K562 (cell line): ENCODE data around the gene LRRC8A. TPM values are rescaled to one million over a fixed set of nuclear protein-coding genes. Genes with fewer than 3 reads are reported as not detected.

ENCODE experiments used
- CGGBP1 ChIP-seq: fragments of 250-450 bp; sonication (Bioruptor Pico); IDR thresholded peaks from 2 replicates; pipeline ENCODE4 v1.9.0; 2021; ENCODE audit warnings: mild to moderate bottlenecking
- DIDO1 ChIP-seq: fragments of 450-650 bp; IDR thresholded peaks from 2 replicates; pipeline ENCODE4 v1.6.1; 2016; ENCODE audit warnings: low read depth, missing biosample characterization, missing genetic modification characterization
- ESRRB ChIP-seq: fragments of 250-450 bp; sonication (Bioruptor Pico); IDR thresholded peaks from 2 replicates; pipeline ENCODE4 v1.5.0; 2020; ENCODE audit warnings: mild to moderate bottlenecking, moderate library complexity, borderline replicate concordance
- ETV6 ChIP-seq, 3 experiments: fragments of 150-350 bp in 1 of 3; sonication (generic) in 1 of 3; formaldehyde crosslinking in 1 of 3; IDR thresholded peaks; 2 replicates each; pipeline versions ENCODE4 v1.6.1 to v1.8.0; 2014 to 2022; ENCODE audit warnings: borderline replicate concordance in 2 of 3, low read depth in 2 of 3, antibody characterized with exemption in 1 of 3, low read length in 1 of 3, mild to moderate bottlenecking in 1 of 3, missing genetic modification reagents in 1 of 3
- FOSL1 ChIP-seq: fragments of 200-800 bp; sonication (Bioruptor generic); conservative IDR thresholded peaks from 2 replicates; pipeline ENCODE4 v1.6.1; 2016; ENCODE audit warnings: missing genetic modification characterization, missing compliant biosample characterization
- HEY1 ChIP-seq: fragments of 250-450 bp; sonication (Bioruptor Pico); IDR thresholded peaks from 2 replicates; pipeline ENCODE4 v1.5.0; 2020; ENCODE audit warnings: mild to moderate bottlenecking, moderate library complexity, borderline replicate concordance
- JUN ChIP-seq, 2 experiments: sonication (generic) in 1 of 2; formaldehyde crosslinking in 1 of 2; IDR thresholded peaks; 2 replicates each; pipeline versions ENCODE4 v1.6.1 to v1.8.0; 2012 to 2022; ENCODE audit warnings: borderline replicate concordance in 2 of 2, mild to moderate bottlenecking in 2 of 2, improper control_type of control experiment in 1 of 2, low read depth in 1 of 2, low read length in 1 of 2, missing genetic modification reagents in 1 of 2
- MCM3 ChIP-seq: fragments of 450-650 bp; IDR thresholded peaks from 2 replicates; pipeline ENCODE4 v1.6.1; 2016
- POLR2G ChIP-seq: fragments of 200-400 bp; formaldehyde crosslinking; IDR thresholded peaks from 2 replicates; pipeline ENCODE4 v1.6.1; 2017; ENCODE audit warnings: low read depth, mild to moderate bottlenecking, antibody characterized with exemption, low read length, moderate library complexity
- PRPF4 ChIP-seq: fragments of 200-400 bp; formaldehyde crosslinking; IDR thresholded peaks from one replicate; pipeline ENCODE4 v1.6.1; 2017; ENCODE audit warnings: low read length, low read depth, mild to moderate bottlenecking; ENCODE audit not compliant: insufficient read depth, poor library complexity, severe bottlenecking
- PYGO2 ChIP-seq: fragments of 450-650 bp; IDR thresholded peaks from 2 replicates; pipeline ENCODE4 v1.6.1; 2016; ENCODE audit warnings: mild to moderate bottlenecking, missing genetic modification characterization, moderate library complexity, missing compliant biosample characterization
- RBM25 ChIP-seq: fragments of 200-400 bp; formaldehyde crosslinking; IDR thresholded peaks from 2 replicates; pipeline ENCODE4 v1.6.1; 2018; ENCODE audit warnings: low read length, low read depth, moderate library complexity; ENCODE audit not compliant: severe bottlenecking
- RNF219 ChIP-seq: fragments of 250-450 bp; sonication (Bioruptor Pico); IDR thresholded peaks from 2 replicates; pipeline ENCODE4 v1.5.0; 2022; ENCODE audit warnings: mild to moderate bottlenecking
- ZBTB17 ChIP-seq: fragments of 450-650 bp; formaldehyde crosslinking; IDR thresholded peaks from 2 replicates; pipeline ENCODE4 v1.4.0; 2020; ENCODE audit warnings: mild to moderate bottlenecking
- ZEB2 ChIP-seq: fragments of 450-650 bp; IDR thresholded peaks from 2 replicates; pipeline ENCODE4 v1.6.1; 2016
- ZNF561 ChIP-seq: fragments of 450-650 bp; formaldehyde crosslinking; conservative IDR thresholded peaks from 2 replicates; pipeline ENCODE4 v1.4.0; 2020; ENCODE audit warnings: mild to moderate bottlenecking, moderate library complexity
- polyA plus RNA-seq, 8 experiments: library from polyadenylated mRNA; depleted of rRNA in 4 of 8; stranded (reverse) in 5 of 8; unstranded in 3 of 8; fragments of >200 nt; fragmentation: Nextera tagmentation in 2 of 8; fragmentation: Illumina TruSeq in 1 of 8; extraction: Ambion mirVana in 2 of 8; extraction: Trizol in 1 of 8; gene quantifications; 2 replicates each; pipeline versions ENCODE4 v1.2.1 to v1.2.3, GENCODE V29; 2011 to 2014; ENCODE audit warnings: inconsistent platforms in 1 of 8, missing spikeins in 1 of 8
- total RNA-seq, 7 experiments: library from RNA; depleted of rRNA in 6 of 7; stranded (reverse); fragments of >200 nt in 6 of 7; fragmentation: Illumina TruSeq in 2 of 7; extraction: Trizol in 2 of 7; gene quantifications; 2 replicates each; pipeline versions ENCODE4 v1.2.1 to v1.2.3, GENCODE V29; 2011 to 2021; ENCODE audit warnings: low replicate concordance in 1 of 7
- TF ChIP-seq, protein P1 (sequence below): fragments of 450-650 bp; formaldehyde crosslinking; IDR thresholded peaks from 2 replicates; pipeline ENCODE4 v1.4.0; 2020; ENCODE audit warnings: mild to moderate bottlenecking, moderate library complexity
- TF ChIP-seq, protein P2 (sequence below): fragments of 200-800 bp; sonication (Bioruptor generic); IDR thresholded peaks from 2 replicates; pipeline ENCODE4 v1.6.1; 2017; ENCODE audit warnings: missing genetic modification characterization, missing compliant biosample characterization
- TF ChIP-seq, protein P3 (sequence below): fragments of 250-450 bp; sonication (Bioruptor Pico); IDR thresholded peaks from 2 replicates; pipeline ENCODE4 v1.4.0; 2020; ENCODE audit warnings: mild to moderate bottlenecking

The LRRC8A gene
- total and polyA plus RNA-seq, 9 of the 15 experiments (the other 6 are each of a cell fraction or from before 2014, with no cell fraction given) = 2.9 to 24.7 (median 8.9) TPM

DNA sequence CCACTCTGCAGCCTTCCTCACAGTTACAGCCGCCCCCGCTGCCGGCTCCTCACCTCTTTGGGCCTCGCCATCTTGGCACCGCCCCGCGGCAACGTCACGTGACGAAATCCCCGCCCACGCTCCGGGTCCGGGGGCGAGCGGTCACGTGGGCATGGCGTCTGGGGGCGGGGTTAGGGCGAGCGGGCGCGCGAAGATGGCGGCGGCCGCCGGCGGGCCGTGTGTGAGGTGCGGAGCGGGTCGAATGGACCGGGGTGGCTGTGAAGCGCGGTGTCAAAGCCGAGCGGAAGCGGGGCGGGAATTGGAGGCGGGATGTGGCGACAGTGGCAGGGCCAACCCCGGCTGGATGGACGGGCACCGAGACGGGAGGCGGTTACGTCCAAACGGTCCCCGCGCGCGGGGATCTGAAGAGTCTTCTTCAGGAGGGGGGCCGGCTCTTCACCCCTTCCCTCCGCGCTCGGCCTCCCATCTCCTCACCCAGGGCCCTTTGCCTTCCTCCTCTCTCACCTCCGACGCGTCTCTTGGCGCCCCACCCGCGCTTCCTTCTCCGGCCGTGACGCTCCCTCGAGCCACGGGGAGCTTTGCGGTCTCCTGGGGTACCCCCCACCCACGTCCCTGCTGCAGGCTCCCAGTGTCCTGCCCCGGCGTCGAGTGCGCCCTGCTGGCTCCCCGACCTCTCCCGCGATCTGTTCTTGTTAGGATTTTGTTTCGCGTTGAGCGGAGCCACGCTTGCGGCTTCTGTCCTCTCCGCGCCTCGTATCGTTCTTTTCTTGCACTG lies 65.8 kb downstream of the LRRC8A start, which contains the start of the genes DOLK and NUP188 (continued):
- TF ChIP-seq, protein P1, sequence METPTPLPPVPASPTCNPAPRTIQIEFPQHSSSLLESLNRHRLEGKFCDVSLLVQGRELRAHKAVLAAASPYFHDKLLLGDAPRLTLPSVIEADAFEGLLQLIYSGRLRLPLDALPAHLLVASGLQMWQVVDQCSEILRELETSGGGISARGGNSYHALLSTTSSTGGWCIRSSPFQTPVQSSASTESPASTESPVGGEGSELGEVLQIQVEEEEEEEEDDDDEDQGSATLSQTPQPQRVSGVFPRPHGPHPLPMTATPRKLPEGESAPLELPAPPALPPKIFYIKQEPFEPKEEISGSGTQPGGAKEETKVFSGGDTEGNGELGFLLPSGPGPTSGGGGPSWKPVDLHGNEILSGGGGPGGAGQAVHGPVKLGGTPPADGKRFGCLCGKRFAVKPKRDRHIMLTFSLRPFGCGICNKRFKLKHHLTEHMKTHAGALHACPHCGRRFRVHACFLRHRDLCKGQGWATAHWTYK (CRISPR knock-in tag) = peak; percentile 61; the same call in 1 of the 2 replicates
- no peak for TF ChIP-seq MCM3
- TF ChIP-seq ESRRB = no peak
- no peak for TF ChIP-seq CGGBP1 (CRISPR knock-in tag)
- no peak for TF ChIP-seq ZNF561 (CRISPR knock-in tag)
- peak; percentile 79; the same call in 1 of the 2 replicates for TF ChIP-seq JUN (IDR thresholded peaks at IDR 0.05; ENCODE audit: borderline replicate concordance, low read depth, low read length)
- TF ChIP-seq JUN (CRISPR knock-in tag; IDR thresholded peaks at IDR 0.05; ENCODE audit: borderline replicate concordance) = no peak
- no peak for TF ChIP-seq PRPF4
- no peak for TF ChIP-seq PYGO2 (tag)
- TF ChIP-seq DIDO1 = no peak
- TF ChIP-seq, protein P2, sequence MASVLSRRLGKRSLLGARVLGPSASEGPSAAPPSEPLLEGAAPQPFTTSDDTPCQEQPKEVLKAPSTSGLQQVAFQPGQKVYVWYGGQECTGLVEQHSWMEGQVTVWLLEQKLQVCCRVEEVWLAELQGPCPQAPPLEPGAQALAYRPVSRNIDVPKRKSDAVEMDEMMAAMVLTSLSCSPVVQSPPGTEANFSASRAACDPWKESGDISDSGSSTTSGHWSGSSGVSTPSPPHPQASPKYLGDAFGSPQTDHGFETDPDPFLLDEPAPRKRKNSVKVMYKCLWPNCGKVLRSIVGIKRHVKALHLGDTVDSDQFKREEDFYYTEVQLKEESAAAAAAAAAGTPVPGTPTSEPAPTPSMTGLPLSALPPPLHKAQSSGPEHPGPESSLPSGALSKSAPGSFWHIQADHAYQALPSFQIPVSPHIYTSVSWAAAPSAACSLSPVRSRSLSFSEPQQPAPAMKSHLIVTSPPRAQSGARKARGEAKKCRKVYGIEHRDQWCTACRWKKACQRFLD (CRISPR knock-in tag) = peak; percentile 61; the same call in 1 of the 2 replicates
- TF ChIP-seq ZEB2 = no peak
- TF ChIP-seq HEY1 = no peak
- TF ChIP-seq FOSL1 (tag) = no peak
- TF ChIP-seq, protein P3, sequence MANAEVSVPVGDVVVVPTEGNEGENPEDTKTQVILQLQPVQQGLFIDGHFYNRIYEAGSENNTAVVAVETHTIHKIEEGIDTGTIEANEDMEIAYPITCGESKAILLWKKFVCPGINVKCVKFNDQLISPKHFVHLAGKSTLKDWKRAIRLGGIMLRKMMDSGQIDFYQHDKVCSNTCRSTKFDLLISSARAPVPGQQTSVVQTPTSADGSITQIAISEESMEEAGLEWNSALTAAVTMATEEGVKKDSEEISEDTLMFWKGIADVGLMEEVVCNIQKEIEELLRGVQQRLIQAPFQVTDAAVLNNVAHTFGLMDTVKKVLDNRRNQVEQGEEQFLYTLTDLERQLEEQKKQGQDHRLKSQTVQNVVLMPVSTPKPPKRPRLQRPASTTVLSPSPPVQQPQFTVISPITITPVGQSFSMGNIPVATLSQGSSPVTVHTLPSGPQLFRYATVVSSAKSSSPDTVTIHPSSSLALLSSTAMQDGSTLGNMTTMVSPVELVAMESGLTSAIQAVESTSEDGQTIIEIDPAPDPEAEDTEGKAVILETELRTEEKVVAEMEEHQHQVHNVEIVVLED (CRISPR knock-in tag) = peak; percentile 77
- TF ChIP-seq POLR2G = peak; percentile 99
- TF ChIP-seq RNF219 (CRISPR knock-in tag) = no peak
- TF ChIP-seq ETV6 (IDR thresholded peaks at IDR 0.05; ENCODE audit: borderline replicate concordance in 1 of 2, low read depth in 2 of 2, low read length in 1 of 2) = no peak
- TF ChIP-seq ETV6 (CRISPR knock-in tag; IDR thresholded peaks at IDR 0.05; ENCODE audit: borderline replicate concordance) = 0 out of 2 replicates have a peak, but pooled peaks have one; percentile 57
- peak; percentile 12; the same call in 1 of the 2 replicates for TF ChIP-seq ZBTB17 (CRISPR knock-in tag)
- TF ChIP-seq RBM25 = no peak
